K562 (cell line): ENCODE measurements around the gene SH2D1A. TPM values are rescaled to one million over a fixed set of nuclear protein-coding genes. Genes with fewer than 3 reads are reported as not detected.

ENCODE experiments used
- BRF1 ChIP-seq: IDR thresholded peaks from 3 replicates; pipeline ENCODE4 v1.6.1; 2011; ENCODE audit warnings: borderline replicate concordance, mild to moderate bottlenecking; ENCODE audit not compliant: insufficient read length; ENCODE audit errors: extremely low read depth
- CHCHD3 ChIP-seq: fragments of 250-450 bp; sonication (Bioruptor Pico); IDR thresholded peaks from 2 replicates; pipeline ENCODE4 v2.1.2; 2022; ENCODE audit warnings: mild to moderate bottlenecking
- KDM2B ChIP-seq: fragments of 250-450 bp; sonication (Bioruptor Pico); IDR thresholded peaks from 2 replicates; pipeline ENCODE4 v1.8.0; 2021; ENCODE audit warnings: mild to moderate bottlenecking, moderate library complexity
- RAD51 ChIP-seq: fragments of 450-650 bp; IDR thresholded peaks from 2 replicates; pipeline ENCODE4 v1.7.1; 2016; ENCODE audit warnings: low read depth, mild to moderate bottlenecking, borderline replicate concordance
- ZFX ChIP-seq: sonication (generic); formaldehyde crosslinking; IDR thresholded peaks from 2 replicates; pipeline ENCODE4 v1.8.0; 2022; ENCODE audit warnings: mild to moderate bottlenecking, missing genetic modification reagents, moderate library complexity
- ZNF165 ChIP-seq: fragments of 250-450 bp; sonication (Bioruptor Pico); IDR thresholded peaks from 2 replicates; pipeline ENCODE4 v1.4.0; 2020; ENCODE audit warnings: borderline replicate concordance
- ZSCAN32 ChIP-seq: fragments of 450-650 bp; formaldehyde crosslinking; IDR thresholded peaks from 2 replicates; pipeline ENCODE4 v1.4.0; 2020; ENCODE audit warnings: mild to moderate bottlenecking, moderate library complexity
- polyA plus RNA-seq, 8 experiments: library from polyadenylated mRNA; depleted of rRNA in 4 of 8; stranded (reverse) in 5 of 8; unstranded in 3 of 8; fragments of >200 nt; fragmentation: Nextera tagmentation in 2 of 8; fragmentation: Illumina TruSeq in 1 of 8; extraction: Ambion mirVana in 2 of 8; extraction: Trizol in 1 of 8; gene quantifications; 2 replicates each; pipeline versions ENCODE4 v1.2.1 to v1.2.3, GENCODE V29; 2011 to 2014; ENCODE audit warnings: inconsistent platforms in 1 of 8, missing spikeins in 1 of 8
- total RNA-seq, 7 experiments: library from RNA; depleted of rRNA in 6 of 7; stranded (reverse); fragments of >200 nt in 6 of 7; fragmentation: Illumina TruSeq in 2 of 7; extraction: Trizol in 2 of 7; gene quantifications; 2 replicates each; pipeline versions ENCODE4 v1.2.1 to v1.2.3, GENCODE V29; 2011 to 2021; ENCODE audit warnings: low replicate concordance in 1 of 7
- TF ChIP-seq, protein P1 (sequence below), 3 experiments: fragments of 200-800 bp in 1 of 3; fragments of 250-450 bp in 1 of 3; fragments of 450-650 bp in 1 of 3; sonication (Bioruptor Pico) in 1 of 3; sonication (Bioruptor generic) in 1 of 3; formaldehyde crosslinking in 1 of 3; IDR thresholded peaks; 2 replicates each; pipeline versions ENCODE4 v1.6.1 to v1.8.0; 2016 to 2022; ENCODE audit warnings: mild to moderate bottlenecking in 2 of 3, missing genetic modification characterization in 2 of 3, missing compliant biosample characterization in 1 of 3, moderate library complexity in 1 of 3
- TF ChIP-seq, protein P2 (sequence below): fragments of 450-650 bp; conservative IDR thresholded peaks from 2 replicates; pipeline ENCODE4 v1.6.1; 2016; ENCODE audit warnings: missing genetic modification characterization, low read depth, mild to moderate bottlenecking, missing compliant biosample characterization, moderate library complexity

The SH2D1A gene
- total and polyA plus RNA-seq, 9 of the 15 experiments (the other 6 are each of a cell fraction or from before 2014, with no cell fraction given) = 0.07 to 0.52 (median 0.19) TPM

DNA sequence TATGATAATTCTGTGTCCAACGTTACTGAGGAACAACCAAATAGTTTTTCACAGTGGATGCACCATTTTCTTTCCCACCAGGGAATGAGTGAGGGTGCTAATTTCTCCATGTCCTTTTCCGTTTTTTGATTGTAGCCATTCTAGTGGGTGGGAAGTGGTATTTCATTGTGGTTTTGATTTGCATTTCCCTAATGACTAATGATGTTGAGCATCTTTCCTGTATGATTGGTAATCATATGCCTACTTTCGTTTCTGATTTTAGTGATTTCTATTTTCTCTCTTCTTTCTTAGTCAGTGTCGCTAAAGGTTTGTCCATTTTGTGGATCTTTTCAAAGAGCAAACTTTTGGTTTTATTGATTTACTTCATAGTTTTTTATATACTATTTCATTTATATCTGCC lies 46.0 kb upstream of the SH2D1A start (continued):
- TF ChIP-seq, protein P1, sequence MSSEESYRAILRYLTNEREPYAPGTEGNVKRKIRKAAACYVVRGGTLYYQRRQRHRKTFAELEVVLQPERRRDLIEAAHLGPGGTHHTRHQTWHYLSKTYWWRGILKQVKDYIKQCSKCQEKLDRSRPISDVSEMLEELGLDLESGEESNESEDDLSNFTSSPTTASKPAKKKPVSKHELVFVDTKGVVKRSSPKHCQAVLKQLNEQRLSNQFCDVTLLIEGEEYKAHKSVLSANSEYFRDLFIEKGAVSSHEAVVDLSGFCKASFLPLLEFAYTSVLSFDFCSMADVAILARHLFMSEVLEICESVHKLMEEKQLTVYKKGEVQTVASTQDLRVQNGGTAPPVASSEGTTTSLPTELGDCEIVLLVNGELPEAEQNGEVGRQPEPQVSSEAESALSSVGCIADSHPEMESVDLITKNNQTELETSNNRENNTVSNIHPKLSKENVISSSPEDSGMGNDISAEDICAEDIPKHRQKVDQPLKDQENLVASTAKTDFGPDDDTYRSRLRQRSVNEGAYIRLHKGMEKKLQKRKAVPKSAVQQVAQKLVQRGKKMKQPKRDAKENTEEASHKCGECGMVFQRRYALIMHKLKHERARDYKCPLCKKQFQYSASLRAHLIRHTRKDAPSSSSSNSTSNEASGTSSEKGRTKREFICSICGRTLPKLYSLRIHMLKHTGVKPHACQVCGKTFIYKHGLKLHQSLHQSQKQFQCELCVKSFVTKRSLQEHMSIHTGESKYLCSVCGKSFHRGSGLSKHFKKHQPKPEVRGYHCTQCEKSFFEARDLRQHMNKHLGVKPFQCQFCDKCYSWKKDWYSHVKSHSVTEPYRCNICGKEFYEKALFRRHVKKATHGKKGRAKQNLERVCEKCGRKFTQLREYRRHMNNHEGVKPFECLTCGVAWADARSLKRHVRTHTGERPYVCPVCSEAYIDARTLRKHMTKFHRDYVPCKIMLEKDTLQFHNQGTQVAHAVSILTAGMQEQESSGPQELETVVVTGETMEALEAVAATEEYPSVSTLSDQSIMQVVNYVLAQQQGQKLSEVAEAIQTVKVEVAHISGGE (CRISPR knock-in tag; IDR thresholded peaks at IDR 0.05) = no peak
- no peak for TF ChIP-seq ZNF165 (CRISPR knock-in tag)
- TF ChIP-seq, protein P2, sequence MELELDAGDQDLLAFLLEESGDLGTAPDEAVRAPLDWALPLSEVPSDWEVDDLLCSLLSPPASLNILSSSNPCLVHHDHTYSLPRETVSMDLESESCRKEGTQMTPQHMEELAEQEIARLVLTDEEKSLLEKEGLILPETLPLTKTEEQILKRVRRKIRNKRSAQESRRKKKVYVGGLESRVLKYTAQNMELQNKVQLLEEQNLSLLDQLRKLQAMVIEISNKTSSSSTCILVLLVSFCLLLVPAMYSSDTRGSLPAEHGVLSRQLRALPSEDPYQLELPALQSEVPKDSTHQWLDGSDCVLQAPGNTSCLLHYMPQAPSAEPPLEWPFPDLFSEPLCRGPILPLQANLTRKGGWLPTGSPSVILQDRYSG = no peak
- TF ChIP-seq RAD51 = no peak
- TF ChIP-seq ZSCAN32 = no peak
- no peak for TF ChIP-seq KDM2B (CRISPR knock-in tag)
- no peak for TF ChIP-seq BRF1
- TF ChIP-seq ZFX (CRISPR knock-in tag) = no peak
- TF ChIP-seq CHCHD3 = no peak
